Pulmonary artery endothelial cell (primary cell): ENCODE measurements around the gene TGFB1. TPM values are rescaled to one million over a fixed set of nuclear protein-coding genes. Genes with fewer than 3 reads are reported as not detected.
"Not testable (repeated sequence)": the region's sequence is repeated elsewhere in the genome, so short reads cannot be mapped to it uniquely, and the experiment has no call there.

Source experiments
- DNase-seq: peaks from one replicate; pipeline ENCODE4 v3.0.0-alpha.2; 2011; ENCODE audit warnings: low read depth, low spot score
- total RNA-seq: library from RNA; depleted of rRNA; stranded (reverse); fragments of >200 nt; gene quantifications from 2 replicates; pipeline ENCODE4 v1.2.3, GENCODE V29; 2014

TGFB1 gene
- total RNA-seq, 1 donor from 2014 or later = 18.9 TPM

- DNase-seq = not testable (repeated sequence)
Observed at GRCh38 chr19:41346916-41347315, 6.8 kb downstream of the TGFB1 start.

GRCh38 chr19:41344162-41344561 is 9.6 kb downstream of the TGFB1 start:
- no peak for DNase-seq

DNA sequence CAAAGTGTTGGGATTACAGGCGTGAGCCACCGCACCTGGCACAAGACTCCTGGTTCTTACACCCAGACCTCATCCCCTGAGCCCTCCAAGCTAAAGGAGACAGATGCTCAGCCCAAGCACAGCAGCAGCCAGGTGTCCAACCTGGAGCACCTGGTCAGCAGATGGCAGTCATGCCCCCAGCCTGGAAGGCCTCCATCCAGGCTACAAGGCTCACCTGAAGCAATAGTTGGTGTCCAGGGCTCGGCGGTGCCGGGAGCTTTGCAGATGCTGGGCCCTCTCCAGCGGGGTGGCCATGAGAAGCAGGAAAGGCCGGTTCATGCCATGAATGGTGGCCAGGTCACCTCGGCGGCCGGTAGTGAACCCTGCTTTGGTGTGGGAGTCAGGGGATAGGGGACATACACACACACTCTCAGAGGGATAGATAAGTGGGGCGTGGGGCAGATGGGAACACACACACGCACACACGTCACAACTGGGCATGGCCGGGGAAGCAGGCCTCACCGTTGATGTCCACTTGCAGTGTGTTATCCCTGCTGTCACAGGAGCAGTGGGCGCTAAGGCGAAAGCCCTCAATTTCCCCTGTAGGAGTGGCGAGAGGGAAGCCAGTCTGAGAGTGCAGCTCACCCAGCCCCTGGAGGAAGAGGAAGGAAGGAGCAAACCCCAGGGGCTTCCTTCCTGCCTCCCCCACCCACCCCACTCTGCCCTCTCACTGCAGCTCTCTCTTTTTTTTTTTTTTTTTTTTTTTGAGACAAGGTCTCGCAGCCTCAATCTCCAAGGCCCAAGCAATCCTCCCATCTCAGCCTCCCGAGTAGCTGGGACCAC is 11.8 kb downstream of the TGFB1 start:
- no peak for DNase-seq

DNA sequence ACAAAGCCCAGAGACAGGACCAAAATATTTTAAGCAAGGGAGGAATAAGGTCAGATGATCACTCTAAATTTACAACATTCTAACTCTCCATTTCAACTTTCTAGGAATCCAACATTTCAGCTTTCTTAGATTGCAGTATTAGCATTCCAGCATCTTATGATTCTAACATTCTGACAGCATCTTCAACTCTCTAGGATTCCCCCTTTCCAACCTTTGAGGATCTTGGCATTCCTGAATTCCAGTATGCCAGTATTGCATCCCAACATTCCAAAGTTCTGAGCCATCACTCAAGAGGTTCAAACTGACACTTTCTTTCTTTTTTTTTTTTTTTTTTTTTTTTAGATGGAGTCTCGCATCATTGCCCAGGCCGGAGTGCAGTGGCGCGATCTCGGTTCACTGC is 13.8 kb downstream of the TGFB1 start:
- no peak for DNase-seq

DNA sequence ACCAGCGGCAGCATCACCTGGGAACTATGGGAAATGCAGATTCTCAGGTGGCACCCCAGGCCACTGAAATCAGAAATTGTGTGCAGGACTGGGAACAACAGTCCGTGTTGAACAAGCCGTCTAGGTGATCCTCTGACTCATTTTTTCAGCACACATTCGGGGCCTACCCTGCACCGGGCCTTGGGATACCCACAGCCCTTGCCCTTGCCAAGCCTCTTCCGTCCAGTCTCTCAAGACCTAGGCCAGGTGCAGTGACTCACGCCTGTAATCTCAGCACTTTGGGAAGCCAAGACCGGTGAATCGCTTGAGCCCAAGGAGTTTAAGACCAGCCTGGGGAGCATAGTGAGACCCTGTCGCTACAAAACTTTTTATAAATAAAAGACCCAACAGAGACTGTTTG is 18.3 kb downstream of the TGFB1 start:
- DNase-seq = no peak

- DNase-seq = no peak
Observed at GRCh38 chr19:41334793-41335192, 18.9 kb downstream of the TGFB1 start.

DNA sequence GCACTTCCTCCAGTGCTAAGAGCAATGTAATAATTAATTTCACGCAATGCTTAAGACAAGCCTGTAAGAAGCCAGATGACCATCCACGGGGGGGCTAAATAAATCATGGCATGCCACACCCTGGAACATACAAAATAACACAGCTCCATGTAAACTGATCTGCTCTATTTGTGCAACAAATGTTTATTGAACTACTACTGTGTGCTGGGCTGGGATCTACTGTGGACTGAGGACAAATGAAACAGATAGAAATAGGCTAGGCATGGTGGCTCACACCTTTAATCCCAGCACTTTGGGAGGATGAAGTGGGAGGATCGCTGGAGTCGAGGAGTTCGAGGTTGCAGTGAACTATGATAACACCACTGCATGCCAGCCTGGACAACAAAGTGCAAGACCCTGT is 21.3 kb downstream of the TGFB1 start:
- DNase-seq = no peak

DNA sequence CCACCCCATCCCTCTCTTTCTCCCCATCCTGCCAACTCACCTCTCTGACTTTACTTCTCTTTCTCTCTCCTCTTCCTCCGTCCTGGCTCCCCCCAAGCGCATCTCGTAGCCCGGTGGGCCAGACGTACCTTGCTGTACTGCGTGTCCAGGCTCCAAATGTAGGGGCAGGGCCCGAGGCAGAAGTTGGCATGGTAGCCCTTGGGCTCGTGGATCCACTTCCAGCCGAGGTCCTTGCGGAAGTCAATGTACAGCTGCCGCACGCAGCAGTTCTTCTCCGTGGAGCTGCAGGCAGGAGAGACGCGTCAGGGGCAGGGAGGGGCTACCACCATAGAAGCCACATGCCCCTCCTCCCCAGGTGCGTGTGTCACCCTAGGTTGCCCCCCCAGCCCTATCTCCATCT is 21.7 kb downstream of the TGFB1 start:
- no peak for DNase-seq

DNA sequence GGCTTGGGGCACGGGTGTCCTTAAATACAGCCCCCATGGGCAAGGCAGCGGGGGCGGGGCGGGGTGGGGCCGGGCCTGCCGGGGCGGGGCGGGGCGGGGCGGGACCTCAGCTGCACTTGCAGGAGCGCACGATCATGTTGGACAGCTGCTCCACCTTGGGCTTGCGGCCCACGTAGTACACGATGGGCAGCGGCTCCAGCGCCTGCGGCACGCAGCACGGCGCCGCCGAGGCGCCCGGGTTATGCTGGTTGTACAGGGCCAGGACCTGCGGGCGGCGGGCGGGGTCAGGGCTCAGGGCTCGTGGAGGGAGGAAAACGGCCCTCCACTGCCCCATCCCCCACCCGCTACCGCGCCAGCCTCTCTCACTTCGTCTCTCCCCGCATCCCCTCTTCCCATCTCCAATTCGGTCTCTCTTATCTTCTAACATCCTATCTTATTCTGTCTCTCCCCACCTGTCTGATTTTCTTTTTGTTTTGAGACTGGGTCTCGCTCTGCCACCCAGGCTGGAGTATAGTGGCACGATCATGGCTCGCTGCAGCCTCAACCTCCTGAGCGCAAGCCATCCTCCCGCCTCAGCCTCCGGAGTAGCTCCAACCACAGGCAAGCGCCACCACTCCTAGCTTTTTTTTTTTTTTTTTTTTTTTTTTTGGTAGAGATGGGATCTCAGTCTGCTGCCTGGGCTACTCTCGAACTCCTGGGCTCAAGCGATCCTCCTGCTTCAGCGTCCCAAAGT is 22.6 kb downstream of the TGFB1 start:
- no peak for DNase-seq

DNA sequence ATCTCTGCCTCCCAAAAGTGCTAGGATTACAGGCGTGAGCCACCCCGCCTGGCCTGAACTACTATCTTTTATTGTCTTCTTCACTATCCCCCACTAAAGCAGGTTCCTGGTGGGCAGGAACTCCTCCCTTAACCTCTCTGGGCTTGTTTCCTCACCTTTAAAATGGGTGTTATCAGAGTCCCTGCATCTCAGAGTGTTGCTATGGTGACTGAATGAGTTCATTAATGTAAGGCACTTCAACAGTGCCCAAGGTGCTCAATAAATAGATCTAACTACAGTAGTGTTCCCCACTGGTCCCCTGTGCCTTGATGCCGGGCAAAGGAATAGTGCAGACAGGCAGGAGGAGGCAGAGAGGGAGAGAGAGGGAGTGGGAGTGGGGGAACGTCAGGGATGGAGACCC is 23.2 kb downstream of the TGFB1 start:
- DNase-seq = no peak

DNA sequence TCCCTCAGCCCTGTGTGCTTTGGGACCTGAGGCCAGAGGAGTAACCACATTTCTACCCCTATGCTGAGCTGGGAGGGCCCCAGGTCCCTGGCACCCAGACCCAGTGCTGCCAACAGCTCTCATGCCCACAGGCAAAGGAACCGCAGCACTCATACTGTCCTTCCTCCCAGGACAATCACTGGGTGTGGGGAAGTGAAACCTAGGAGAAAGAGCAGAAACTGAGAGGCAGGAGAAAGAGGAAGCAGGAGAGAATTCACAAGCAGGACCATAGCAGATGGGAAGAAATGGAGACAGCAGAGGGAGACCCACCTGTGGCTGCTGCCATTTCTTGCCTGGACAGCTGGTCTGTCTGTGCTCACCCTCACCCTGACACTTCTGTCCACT is 24.9 kb downstream of the TGFB1 start:
- DNase-seq = no peak

GRCh38 chr19:41328157-41328841 is 25.4 kb downstream of the TGFB1 start:
- no peak for DNase-seq

GRCh38 chr19:41327576-41328156 is 26.1 kb downstream of the TGFB1 start:
- DNase-seq = no peak

GRCh38 chr19:41327076-41327575 is 26.6 kb downstream of the TGFB1 start:
- DNase-seq = no peak

DNA sequence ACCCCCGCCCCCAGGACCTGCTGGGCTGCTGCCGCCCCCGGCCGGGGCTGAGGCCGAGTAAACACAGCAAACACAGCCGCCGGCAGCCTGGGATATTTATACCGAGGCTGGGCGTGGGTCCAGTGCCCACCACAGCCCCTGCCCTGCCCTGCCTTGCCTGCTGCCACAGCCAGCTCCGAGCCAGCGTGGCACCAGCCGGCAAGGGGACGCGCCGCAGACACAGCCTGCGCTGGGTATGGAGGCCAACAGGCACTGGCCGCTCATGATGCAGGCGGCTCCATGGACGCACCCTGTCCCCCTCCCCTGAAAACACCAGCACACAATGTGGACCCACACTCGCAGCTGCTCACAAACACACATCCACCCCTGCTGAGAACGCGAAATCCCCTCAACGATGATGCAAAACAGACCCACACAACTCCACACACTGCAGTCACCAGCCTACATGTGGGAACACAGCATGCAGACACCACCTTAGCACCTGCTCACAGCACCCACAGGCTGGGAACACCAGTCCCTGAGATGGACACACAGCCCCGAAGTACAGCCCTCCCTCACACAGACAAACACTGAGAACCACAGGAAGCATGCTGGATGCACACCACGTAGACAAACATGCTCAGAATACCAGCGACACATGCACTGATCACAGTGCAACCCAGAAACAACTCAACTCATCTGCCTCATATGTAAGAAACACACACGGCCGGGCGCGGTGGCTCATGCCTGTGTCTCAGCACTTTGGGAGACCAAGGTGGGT is 27.6 kb downstream of the TGFB1 start:
- no peak for DNase-seq

DNA sequence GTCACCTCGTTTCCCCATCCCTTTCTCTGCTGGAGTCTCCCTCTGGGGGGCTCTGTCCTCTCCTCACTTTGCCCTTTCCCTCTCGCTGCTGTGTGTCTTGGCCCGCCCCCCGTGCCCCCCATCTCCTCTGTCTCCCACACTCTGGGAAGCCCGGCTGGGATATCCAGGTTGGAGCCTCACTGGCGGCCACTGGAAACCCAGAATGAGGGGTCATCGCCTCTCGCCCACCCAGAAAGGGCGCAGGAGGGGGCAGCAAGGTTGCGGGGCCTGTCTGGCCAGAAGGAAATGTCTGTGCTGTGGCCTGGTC is 28.1 kb downstream of the TGFB1 start:
- DNase-seq = no peak

GRCh38 chr19:41324921-41325639 is 28.6 kb downstream of the TGFB1 start:
- DNase-seq = no peak

DNA sequence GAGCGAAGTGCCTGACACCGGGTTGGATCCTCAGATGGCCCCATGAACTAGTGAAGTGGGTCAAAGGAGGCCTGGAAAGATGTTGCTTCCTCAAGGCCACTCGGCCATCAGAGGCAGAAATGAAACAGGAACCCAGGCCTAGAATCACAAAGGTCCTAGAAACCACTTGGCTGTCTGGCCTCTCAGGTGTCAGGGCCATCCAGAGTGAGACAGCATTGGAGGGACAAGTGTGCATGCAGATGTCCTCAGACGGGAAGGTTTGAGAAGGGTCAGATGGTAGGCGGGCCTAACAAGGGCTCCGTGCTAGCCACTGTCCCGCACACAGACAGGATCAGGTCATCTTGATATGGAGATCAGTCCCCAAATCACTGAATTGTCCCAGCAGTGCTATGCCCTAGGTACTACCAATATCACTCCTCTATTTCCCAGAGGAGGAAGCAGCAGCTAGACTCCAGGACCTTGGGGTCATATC is 29.5 kb downstream of the TGFB1 start:
- DNase-seq = no peak

GRCh38 chr19:41323430-41324125 is 30.1 kb downstream of the TGFB1 start:
- peak; percentile 84 for DNase-seq

DNA sequence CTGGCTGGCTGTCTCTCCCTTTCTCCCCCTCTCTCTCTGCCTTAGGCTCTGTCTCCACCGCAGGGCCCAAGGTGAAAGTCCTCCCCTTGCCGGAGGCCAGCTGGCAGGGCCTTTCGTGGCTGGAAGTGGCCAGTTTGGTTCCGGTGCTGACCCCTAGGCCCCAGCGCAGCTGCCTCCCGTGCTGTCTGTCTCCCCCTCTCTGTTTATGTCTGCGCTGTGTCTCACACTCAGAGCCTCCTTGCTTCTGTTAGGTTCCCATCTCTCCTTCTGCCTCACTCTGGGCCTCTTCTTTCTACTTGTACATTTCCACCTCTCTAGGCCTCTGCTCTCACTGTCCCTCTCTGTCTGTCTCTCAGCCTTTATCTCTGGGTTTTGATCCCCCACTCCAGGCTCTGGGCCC is 30.7 kb downstream of the TGFB1 start:
- DNase-seq = no peak
